ENCODE measurements around the gene BRPF1. TPM values are rescaled to one million over a fixed set of nuclear protein-coding genes. Genes with fewer than 3 reads are reported as not detected.

The BRPF1 gene
- polyA plus RNA-seq, 1 of the 3 experiments (the other 2 are of a cell fraction), result 13.0 TPM

GRCh38 chr3:9690451-9691450 is 40.8 kb upstream of the BRPF1 start:
- Histone ChIP-seq H3K27ac (ENCODE audit: low read depth in 2 of 2, low read length in 1 of 2) (peak overlapping the region in 1 of 2 experiments; percentile 31; a peak in 1 of 4 replicates), H3K27me3 (ENCODE audit: insufficient read depth) (no peaks in the 10 kb centered on the region), H4K20me1 (ENCODE audit: insufficient read depth) (no peaks in the 10 kb centered on the region), H3F3A (replicated peaks; ENCODE audit: insufficient read depth) (no peaks in the 10 kb centered on the region), H3K4me2 (no peak overlapping the region), H3K4me1 (ENCODE audit: control insufficient read depth in 1 of 2, insufficient read depth in 2 of 2, low read depth in 1 of 2, low read length in 1 of 2) (peaks cover 0 to 20% of the 10 kb centered on the region in 2 experiments; a peak in 1 of 4 replicates), H3K9ac (no peak overlapping the region), H3K36me3 (replicated peaks in 1 of 2; ENCODE audit: control insufficient read depth in 1 of 2, insufficient read depth in 2 of 2, low read length in 1 of 2) (peaks cover 16 to 84% of the 10 kb centered on the region in 2 experiments), H2AFZ (ENCODE audit: low read depth) (no peak overlapping the region), H3K9me3 (no peaks in the 10 kb centered on the region), H3K9me2 (no peaks in the 10 kb centered on the region), H3K4me3 (ENCODE audit: low read depth in 2 of 2, low read length in 1 of 2) (no peak overlapping the region), H3K79me2 (ENCODE audit: insufficient read depth) (no peaks in the 10 kb centered on the region)
- POLR2A ChIA-PET, result interaction anchor here (0.9 kb wide), 1 partner anchor 293 kb away, joined by 3 read pairs; the partner anchor contains the start of gene SETD5
- WGBS (ENCODE audit: low lambda C conversion rate), result 90% methylated on average over 8 of the region's 15 CpGs
- TF ChIP-seq NFIC (IDR thresholded peaks at IDR 0.05; ENCODE audit: borderline replicate concordance) (no peak), RAD21 (IDR thresholded peaks at IDR 0.05; ENCODE audit: low read length) (no peak), GABPA (IDR thresholded peaks at IDR 0.05; ENCODE audit: low read depth) (no peak), REST (IDR thresholded peaks at IDR 0.05; ENCODE audit: low read depth, low read length) (no peak), FOXJ3 (CRISPR knock-in tag; IDR thresholded peaks at IDR 0.05) (no peak), NRF1 (IDR thresholded peaks at IDR 0.05; ENCODE audit: low read depth, low read length) (no peak), USF1 (IDR thresholded peaks at IDR 0.05; ENCODE audit: borderline replicate concordance, low read depth) (no peak), USF2 (IDR thresholded peaks at IDR 0.05; ENCODE audit: borderline replicate concordance, low read depth, low read length) (no peak), MAX (IDR thresholded peaks at IDR 0.05; ENCODE audit: low read depth) (no peak), IRF3 (IDR thresholded peaks at IDR 0.05; ENCODE audit: low read depth, low read length) (no peak), TCF12 (IDR thresholded peaks at IDR 0.05) (no peak), CTCF (IDR thresholded peaks at IDR 0.05) (no peak), TEAD4 (IDR thresholded peaks at IDR 0.05; ENCODE audit: borderline replicate concordance, insufficient read depth) (no peak), YY1 (IDR thresholded peaks at IDR 0.05; ENCODE audit: low read depth) (no peak), SIN3A (IDR thresholded peaks at IDR 0.05; ENCODE audit: borderline replicate concordance, low read depth, low read length) (no peak), FOXM1 (IDR thresholded peaks at IDR 0.05; ENCODE audit: low read depth) (no peak), POLR2AphosphoS5 (IDR thresholded peaks at IDR 0.05; ENCODE audit: low read depth, low read length) (no peak), ELF1 (IDR thresholded peaks at IDR 0.05) (no peak)
- peak; percentile 34 for DNase-seq
- CTCF ChIA-PET, result interaction anchor here (1.2 kb wide), 1 partner anchor 13 kb away, joined by 3 read pairs; no protein-coding TSS in a partner anchor
